ENCODE results near the gene CACTIN. TPM values are rescaled to one million over a fixed set of nuclear protein-coding genes. Genes with fewer than 3 reads are reported as not detected.
"Not testable (repeated sequence)": the region's sequence is repeated elsewhere in the genome, so short reads cannot be mapped to it uniquely, and the experiment has no call there.

Gene CACTIN
- polyA plus RNA-seq, 4 donors: 18.6 to 35.0 (median 29.3) TPM

DNA sequence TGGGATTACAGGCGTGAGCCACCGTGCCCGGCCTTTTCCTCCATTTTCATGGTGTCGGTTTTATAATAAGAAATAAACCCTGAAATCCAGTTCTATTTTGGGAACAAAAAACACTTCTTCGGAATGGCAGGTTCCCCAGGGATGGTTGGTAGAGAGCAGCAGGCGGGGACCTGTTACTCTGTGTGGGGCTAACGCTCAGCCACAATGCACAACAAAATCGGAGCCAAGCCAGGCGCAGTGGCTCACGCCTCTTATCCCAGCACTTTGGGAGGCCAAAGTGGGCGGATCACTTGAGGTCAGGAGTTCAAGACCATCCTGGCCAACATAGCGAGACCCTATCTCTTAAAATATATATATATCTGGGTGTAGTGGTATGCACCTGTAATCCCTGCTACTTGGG, 25.6 kb downstream of the CACTIN start:
- DNase-seq (ENCODE audit: low read depth in 4 of 4, low spot score in 2 of 4): no peak

DNA sequence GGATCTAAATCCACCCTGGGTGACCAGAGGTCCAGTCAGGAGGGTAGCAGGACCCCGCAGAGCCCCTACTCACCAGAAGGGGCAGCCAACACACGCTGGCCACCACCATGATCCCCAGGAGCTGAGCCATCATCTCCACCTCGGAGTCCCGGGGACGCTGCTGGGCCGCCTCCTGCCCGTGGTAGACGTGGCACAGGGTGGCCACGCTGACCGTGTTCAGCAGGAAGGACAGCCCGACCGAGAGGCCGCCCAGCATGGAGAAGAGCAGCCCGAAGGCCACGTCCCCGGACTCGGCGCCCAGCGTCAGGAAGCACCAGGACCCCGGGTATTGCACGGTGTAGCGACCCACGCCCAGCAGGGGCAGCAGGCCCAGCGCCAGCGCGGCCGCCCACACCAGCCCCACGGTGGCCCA, 26.8 kb downstream of the CACTIN start:
- DNase-seq (ENCODE audit: low read depth in 4 of 4, low spot score in 2 of 4): no peak

DNA sequence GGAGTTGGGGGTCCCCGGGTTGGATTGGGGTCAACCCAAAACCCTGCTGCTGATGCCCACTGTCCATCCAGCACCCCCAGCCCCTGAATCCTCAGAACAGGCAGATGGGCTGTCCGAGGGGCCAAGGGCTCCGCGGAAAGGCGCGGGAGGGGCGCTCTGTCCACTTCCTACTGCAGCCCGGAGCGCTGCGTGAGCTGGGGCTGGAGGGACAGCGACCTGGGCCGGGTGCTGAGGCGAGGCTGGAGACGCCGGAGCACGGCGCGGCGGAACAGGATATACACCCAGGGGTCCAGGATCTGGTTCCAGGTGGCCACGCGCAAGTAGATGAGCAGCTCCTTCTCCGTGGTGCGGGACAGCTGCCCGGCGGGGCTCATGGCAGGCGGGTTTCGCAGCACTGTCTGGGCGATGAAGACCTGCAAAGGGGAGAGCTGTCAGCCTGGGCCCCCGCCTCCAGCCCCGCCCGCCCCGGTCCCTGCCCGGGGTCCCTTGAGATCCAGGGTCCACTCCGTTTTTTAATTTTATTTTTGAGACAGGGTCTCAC, 31.0 kb downstream of the CACTIN start:
- DNase-seq (ENCODE audit: low read depth in 4 of 4, low spot score in 2 of 4): no peak

DNA sequence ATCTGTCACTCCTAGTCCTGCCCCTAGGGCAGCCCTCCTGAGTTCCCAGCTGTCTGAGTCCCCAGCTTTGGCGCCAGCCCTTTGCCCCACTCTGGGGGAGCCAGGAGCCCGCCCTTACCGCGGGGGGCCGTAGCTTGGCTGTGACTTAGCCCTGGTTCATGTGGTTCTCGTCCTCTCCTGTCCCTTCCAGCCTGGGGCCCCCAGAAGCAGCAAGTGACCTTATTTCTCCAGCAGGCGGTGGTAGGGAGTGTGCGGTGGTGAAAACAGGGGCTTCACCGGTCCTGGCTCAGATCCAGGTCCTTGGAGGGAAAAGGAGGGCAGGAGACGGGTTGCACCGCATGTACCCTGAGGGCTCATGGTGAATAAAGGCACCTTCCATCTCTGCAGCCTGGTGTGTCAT, 33.4 kb downstream of the CACTIN start:
- no peak for DNase-seq (ENCODE audit: low read depth in 4 of 4, low spot score in 2 of 4)

DNA sequence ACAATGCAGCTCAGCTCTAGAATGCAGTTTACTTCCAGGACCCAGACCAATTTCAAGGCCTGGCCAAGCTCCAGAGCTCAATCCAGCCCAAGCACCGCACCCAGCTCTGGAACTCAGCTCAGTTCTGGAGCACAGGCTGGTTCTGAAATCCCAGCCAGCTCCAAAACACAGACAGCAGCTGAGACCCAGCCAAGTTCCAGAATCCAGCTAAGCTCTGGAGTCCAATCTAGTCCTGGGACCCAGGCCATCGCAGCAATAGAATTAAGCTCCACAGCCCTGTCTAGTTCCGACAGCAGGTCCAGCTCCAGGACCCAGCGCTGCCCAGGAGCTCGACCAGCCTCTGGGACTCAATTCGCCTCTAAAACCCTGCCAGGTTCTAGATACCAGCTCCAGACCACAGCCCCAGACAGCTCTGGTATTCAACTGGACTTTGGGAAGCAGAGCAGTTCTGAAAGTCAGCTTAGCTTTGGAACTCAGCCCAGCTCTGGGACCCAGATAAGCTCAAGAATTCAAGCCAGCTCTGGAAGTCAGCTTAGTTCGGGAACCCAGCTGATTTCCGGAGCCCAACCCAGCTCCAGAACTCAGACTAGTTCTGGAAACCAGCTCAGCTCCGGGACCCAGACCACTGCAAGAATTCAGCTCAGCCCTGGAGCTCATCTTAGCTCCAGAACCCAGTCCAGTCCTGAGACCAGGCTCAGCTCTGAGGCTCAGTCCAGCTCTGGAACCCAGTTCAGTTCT, 34.5 kb downstream of the CACTIN start:
- DNase-seq (ENCODE audit: low read depth in 4 of 4, low spot score in 2 of 4): no peak

DNA sequence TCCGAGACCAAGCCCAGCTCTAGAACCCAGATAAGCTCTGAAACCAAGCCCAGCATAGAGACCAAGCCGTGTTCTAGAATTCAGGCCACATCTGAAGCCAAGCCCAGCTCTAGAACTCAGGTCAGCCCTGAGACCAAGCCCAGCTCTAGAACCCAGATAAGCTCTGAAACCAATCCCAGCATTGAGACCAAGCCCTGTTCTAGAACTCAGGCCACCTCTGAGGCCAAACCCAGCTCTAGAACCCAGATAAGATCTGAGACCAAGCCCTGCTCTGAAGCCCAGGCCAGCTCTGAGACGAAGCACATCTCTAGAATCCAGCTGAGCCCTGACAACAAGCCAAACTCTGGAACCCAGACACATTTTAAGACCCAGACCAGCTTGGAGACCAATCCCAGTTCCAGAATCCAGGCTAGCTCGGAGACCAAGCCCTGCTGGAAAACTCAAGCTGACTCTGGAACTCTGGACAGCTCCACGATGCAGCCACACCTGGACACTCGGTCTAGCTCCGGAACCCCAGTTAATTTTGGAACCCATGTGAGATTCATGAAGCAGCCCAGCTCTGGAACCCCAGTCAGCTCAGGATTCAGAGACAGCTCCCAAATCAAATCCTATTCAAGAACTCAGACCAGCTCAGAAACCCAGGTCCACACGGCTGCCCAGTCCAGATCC, 35.5 kb downstream of the CACTIN start:
- no peak for DNase-seq (ENCODE audit: low read depth in 4 of 4, low spot score in 2 of 4)

DNA sequence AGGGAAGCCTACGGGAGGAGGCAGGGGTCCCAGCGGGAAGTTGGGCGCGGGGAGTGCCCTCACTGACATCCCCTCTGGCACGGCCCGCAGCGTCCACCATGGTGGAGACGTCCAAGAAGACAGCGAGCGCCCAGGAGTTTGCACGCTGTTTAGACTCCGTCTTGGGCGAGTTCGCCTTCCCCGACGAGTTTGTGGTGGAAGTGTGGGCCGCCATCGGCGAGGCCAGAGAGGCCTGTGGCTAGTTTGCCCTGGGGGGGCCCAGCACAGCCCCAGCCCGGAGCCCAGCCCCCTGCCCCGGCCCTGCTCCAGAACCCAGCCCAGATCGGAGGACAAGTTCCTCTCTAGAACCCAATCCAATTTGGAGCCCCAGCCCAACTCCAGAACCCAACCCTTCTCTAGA, 36.6 kb downstream of the CACTIN start:
- DNase-seq (ENCODE audit: low read depth in 4 of 4, low spot score in 2 of 4): no peak

DNA sequence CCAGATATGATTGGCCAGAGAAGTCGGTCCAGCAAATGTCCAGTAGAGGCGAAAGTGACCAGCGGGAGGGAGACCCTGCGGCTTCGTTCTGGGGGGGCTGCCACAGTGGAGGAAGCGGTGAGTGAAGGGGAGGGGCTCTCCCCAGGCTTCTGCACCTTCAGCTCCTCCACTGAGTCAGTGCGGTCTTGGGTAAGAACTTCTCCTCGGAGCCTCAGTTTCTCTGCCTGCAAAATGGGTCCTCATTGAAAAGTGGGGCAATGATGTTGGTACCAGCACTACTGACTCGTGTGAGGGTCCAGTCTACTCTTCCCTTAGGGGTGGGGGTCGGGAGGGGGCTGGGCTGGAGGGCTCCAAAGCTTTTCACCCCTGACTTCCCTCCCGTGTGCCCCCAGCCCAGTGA, 37.2 kb downstream of the CACTIN start:
- DNase-seq (ENCODE audit: low read depth in 4 of 4, low spot score in 2 of 4): no peak

DNA sequence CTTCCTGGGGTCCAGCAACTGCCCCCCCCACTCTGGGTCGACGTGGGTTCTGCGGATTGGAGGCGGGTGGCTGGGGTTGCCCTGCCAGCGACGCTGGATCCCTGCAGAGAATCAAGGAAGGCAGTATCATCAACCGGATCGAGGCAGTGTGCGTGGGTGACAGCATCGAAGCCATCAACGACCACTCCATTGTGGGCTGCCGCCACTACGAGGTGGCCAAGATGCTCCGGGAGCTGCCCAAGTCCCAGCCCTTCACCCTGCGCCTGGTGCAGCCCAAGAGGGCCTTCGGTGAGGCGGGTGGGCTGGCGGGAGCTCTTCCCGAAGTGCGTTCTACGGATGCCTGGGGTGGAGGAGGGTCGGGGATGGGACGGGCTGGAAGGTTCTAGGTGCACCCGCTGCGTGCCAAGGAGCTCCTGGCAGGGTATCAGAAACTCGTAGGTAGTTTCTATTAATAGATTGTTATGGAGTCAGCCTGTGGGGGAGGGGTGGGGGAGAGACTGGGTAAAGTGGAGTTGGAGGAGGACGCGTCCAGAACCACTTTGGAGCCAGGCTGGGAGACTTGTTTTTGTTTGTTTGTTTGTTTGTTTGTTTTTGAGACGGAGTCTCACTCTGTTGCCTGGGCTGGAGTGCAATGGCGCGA, 39.8 kb downstream of the CACTIN start:
- no peak for DNase-seq (ENCODE audit: low read depth in 4 of 4, low spot score in 2 of 4)

DNA sequence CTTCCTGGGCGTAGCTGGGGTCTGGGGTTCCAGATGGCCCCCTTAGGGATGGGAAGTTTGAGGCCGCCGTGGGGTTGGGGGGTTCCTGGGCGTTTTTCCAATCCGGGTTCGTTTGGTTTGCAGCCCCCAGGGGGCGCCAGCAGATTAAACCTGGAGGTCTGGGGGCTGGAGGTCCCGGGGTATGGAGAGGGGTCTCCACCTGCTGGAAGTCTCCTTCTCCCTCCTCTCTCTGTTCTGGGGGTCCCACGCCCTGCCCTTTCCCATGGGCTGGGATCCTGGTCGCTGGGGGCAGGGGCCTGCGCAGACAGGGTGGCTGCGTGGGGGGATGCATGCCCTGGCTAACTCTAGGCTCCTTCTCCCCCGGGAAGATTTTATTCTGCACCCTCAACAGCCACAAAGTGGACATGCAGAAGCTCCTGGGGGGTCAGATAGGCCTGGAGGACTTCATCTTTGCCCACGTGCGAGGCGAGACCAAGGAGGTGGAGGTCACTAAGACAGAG, 40.4 kb downstream of the CACTIN start:
- DNase-seq (ENCODE audit: low read depth in 4 of 4, low spot score in 2 of 4): no peak

DNA sequence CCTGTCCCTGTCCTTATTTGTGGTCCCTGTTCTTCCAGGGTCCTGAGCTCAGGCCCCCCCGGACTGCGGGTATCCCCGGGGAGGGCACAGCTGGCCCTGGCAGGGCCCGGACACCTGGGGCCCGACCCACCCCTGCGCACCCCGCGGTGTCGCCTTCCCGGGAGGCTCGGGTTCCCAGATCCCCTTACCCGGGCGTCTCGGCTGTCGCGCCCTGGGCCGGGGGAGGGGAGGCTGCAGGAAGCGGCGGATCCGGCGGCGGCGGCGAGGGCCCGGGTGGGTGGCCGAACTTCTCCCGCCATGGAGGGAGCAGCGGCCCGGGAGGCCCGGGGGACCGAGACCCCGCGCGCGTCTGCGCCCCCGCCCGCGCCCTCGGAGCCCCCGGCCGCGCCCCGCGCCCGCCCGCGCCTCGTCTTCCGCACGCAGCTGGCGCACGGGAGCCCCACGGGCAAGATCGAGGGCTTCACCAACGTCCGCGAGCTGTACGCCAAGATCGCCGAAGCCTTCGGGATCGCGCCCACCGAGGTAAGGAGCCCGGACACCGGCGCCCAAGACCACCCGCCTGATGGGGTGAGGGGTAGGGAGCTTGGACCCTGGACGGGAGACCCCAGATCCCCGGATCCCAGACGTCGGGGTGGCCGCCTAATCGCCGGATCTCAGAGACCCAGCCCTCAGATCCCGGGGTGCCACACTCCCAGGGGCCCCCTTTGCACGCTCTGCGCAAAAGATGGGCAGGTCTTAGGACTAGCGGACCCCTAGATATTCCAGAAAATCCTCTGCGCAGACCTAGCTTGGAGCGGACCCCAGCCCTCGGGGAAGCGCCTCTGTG, 41.1 kb downstream of the CACTIN start, which contains the start of gene GIPC3:
GIPC3 (plus strand) TSS at position 178 of the 826 bp plus-strand sequence; CDS start at position 298, 120 bp downstream.
- DNase-seq (ENCODE audit: low read depth in 4 of 4, low spot score in 2 of 4): no peak

DNA sequence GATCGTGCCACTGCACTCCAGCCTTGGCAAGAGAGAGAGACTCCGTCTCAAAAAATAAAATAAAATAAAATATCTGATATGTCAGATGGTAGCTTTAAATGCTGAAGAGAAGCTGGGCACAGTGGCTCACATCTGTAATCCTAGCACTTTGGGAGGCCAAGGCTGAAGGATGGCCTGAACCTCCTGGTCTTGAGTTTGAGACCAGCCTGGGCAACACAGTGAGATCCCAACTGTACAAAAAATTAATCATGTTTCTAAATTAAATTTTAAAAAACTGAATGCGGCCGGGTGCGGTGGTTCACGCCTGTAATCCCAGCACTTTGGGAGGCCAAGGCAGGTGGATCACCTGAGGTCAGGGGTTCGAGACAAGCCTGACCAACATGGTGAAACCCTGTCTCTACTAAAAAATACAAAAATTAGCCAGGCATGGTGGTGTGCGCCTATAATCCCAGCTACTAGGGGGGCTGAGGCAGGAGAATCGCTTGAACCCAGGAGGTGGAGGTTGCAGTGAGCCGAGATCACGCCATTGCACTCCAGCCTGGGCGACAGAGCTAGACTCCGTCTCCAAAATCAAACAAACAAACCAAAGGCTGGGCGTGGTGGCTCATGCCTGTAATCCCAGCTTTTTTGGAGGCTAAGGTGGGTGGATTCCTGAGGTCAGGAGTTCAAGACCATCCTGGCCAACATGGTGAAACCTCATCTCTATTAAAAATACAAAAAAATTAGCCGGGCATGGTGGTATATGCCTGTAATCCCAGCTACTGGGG, 42.4 kb downstream of the CACTIN start:
- not testable (repeated sequence) for DNase-seq (ENCODE audit: low read depth in 4 of 4, low spot score in 2 of 4)

DNA sequence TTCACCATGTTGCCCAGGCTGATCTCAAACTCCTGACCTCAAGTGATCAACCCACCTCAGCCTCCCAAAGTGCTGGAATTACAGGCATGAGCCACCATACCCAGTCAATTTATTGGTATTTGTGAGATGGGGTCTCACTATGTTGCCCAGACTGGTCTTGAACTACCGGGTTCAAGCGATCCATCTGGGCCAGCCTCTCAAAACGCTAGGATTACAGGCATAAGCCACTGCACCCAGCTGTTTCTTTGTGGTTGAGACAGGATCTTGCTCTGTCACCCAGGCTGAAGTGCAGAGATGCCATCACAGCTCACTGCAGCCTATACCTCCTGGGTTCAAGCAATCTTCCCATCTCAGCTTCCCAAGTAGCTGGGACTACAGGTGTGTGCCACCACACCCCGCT, 44.8 kb downstream of the CACTIN start:
- DNase-seq (ENCODE audit: low read depth in 4 of 4, low spot score in 2 of 4): not testable (repeated sequence)

DNA sequence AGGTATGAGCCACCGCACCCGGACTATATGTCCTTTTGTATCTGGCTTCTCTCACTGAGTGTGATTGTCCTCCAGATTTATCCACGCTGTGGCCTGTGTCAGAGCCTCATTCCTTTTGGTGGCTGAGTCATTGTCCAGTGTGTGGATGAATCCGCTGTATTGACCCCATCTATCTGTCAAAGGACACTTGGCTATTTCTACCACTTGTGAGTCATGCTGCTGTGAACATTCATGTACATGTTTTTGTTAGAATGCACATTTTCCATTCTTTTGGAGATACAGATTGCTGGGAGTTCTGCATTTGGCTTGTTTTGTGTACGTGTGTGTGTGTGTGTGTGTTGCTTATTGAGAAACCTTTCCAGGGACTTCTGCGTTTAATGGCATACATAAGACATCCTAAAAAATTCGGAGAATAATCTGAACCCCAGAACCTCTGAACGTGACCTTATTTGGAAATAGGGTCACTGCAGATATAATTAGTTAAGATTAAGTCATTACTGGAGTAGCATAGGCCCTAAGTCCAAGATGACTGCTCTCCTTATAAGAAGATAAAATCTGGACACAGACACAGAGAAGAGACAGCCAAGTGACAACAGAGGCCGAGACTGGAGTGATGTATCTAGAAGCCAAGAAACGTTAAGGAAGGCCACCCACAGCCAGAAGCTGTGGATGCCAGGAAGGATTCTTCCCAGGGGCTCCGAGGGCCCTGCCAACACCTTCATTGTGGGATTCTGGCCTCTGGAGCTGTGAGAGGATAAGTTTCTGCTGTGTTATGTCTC, 46.2 kb downstream of the CACTIN start:
- no peak for DNase-seq (ENCODE audit: low read depth in 4 of 4, low spot score in 2 of 4)

DNA sequence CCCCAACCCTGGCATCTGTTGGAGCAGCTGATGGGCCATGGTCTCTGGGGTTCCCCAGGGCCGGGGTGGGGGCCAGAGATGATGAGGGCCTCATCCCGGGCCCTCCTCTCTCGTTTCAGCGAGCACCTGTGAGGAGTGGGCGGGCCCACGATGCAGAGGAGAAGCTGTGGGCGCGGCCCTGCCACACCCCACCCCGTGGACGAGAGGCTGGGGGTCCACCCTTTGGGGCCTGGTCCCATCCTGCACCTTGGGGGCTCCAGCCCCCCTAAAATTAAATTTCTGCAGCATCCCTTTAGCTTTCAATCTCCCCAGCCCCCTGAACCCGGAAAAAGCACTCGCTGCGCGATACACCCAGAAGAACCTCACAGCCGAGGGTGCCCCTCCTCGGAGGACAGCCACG, 48.2 kb downstream of the CACTIN start:
- no peak for DNase-seq (ENCODE audit: low read depth in 4 of 4, low spot score in 2 of 4)

DNA sequence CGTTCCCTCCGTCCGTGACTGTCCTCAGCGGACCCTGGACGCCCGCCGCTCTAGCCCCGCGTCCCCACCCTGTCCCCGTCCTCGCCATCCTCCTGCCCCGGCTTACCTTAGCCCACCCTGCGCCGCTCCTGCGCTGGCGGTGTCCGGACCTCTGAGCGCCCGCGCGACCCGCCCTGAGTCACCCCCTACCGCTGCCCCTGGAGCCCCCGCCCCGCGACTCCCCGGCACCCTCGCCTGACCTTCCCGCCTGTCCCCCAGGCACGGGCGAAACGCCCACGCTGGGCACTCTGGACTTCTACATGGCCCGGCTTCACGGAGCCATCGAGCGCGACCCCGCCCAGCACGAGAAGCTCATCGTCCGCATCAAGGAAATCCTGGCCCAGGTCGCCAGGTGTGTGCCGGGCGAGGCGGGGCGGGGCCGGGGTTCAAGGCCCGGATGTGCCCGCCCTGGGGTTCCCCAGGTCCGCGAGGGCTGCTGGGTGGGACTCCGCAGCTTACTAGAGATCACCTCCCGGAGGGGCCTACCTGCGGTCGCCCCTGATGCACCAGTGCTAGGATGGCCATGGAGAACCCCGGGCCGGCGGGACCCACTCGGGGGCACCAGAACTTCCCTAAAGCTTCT, 48.8 kb downstream of the CACTIN start:
- no peak for DNase-seq (ENCODE audit: low read depth in 4 of 4, low spot score in 2 of 4)

DNA sequence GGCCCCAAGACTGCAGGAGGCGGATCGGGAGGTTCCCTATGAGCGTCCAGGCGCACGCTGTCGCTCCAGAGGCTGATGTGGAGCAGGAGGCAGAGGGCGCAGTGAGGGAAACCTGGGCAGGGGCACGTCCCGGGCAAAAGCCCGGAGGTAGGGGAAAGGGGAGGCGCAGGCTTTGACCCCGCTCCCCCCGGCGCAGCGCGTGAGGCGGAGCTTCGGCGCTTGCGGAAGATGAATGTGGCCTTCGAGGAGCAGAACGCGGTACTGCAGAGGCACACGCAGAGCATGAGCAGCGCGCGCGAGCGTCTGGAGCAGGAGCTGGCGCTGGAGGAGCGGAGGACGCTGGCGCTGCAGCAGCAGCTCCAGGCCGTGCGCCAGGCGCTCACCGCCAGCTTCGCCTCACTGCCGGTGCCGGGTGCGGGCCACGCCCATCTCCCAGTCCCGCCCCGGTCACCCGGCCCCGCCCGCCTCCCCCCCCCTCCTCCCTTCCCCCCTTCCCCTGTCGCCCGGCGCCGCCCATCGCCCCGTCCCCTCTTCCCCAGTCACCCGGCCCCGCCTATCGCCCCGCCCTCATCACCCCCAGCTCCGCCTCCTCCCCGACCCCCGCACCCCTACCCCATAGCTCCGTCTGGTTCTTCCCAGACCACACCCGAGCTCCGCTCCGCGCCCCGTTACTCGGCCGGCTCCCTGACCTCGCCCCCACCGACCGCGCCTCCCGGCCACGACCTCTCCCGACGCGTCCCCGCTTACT, 49.7 kb downstream of the CACTIN start:
- no peak for DNase-seq (ENCODE audit: low read depth in 4 of 4, low spot score in 2 of 4)

Measured in left renal cortex interstitium (tissue), 4 donors.